ENCODE data around the gene ABCC9. TPM values are rescaled to one million over a fixed set of nuclear protein-coding genes. Genes with fewer than 3 reads are reported as not detected.

ABCC9 gene
- total RNA-seq, 6 donors from 2014 or later: 9.4 to 23.4 (median 15.1) TPM

GRCh38 chr12:21921436-21921835, 19.8 kb downstream of the ABCC9 start:
- H3K9me3 ChIP-seq: no peaks in the 10 kb centered on the region
- WGBS, 2 donors: 58 to 83% methylated on average over 1 of the region's 1 CpG
- no peaks in the 10 kb centered on the region for H3K27me3 ChIP-seq
- DNase-seq (no peak), ATAC-seq (ENCODE audit: low FRiP score in 2 of 2) (no peak)
- TF ChIP-seq POLR2A (IDR thresholded peaks at IDR 0.05) (no peak), EP300 (IDR thresholded peaks at IDR 0.05) (no peak), CTCF (IDR thresholded peaks at IDR 0.05) (no peak), POLR2AphosphoS5 (IDR thresholded peaks at IDR 0.05) (no peak)
- no peaks in the 10 kb centered on the region for H3K36me3 ChIP-seq
- H3K4me1 ChIP-seq: no peaks in the 10 kb centered on the region
- H3K4me3 ChIP-seq: no peak overlapping the region
- no peak overlapping the region for H3K27ac ChIP-seq

- no peak overlapping the region for H3K4me3 ChIP-seq
- DNase-seq: no peak
- ATAC-seq (ENCODE audit: low FRiP score in 2 of 2): no peak
- H3K4me1 ChIP-seq: no peaks in the 10 kb centered on the region
- H3K9me3 ChIP-seq: no peaks in the 10 kb centered on the region
- no peak overlapping the region for H3K27ac ChIP-seq
- no peak for TF ChIP-seq POLR2AphosphoS5 (IDR thresholded peaks at IDR 0.05)
- no peak for TF ChIP-seq CTCF (IDR thresholded peaks at IDR 0.05)
- TF ChIP-seq EP300 (IDR thresholded peaks at IDR 0.05): no peak
- TF ChIP-seq POLR2A (IDR thresholded peaks at IDR 0.05): no peak
- WGBS, 2 donors: 76 to 79% methylated on average over 3 of the region's 3 CpGs
- H3K36me3 ChIP-seq: no peaks in the 10 kb centered on the region
- H3K27me3 ChIP-seq: no peaks in the 10 kb centered on the region
Measured at GRCh38 chr12:21918456-21918855, 22.8 kb downstream of the ABCC9 start.

GRCh38 chr12:21913823-21914222, 27.4 kb downstream of the ABCC9 start:
- WGBS, 2 donors: 72 to 84% methylated on average over 1 of the region's 1 CpG
- no peaks in the 10 kb centered on the region for H3K4me1 ChIP-seq
- DNase-seq (no peak), ATAC-seq (ENCODE audit: low FRiP score in 2 of 2) (peak in 1 of 2 donors; percentile 44)
- TF ChIP-seq EP300 (IDR thresholded peaks at IDR 0.05) (no peak), POLR2AphosphoS5 (IDR thresholded peaks at IDR 0.05) (no peak), POLR2A (IDR thresholded peaks at IDR 0.05) (no peak), CTCF (IDR thresholded peaks at IDR 0.05) (no peak)
- no peak overlapping the region for H3K27ac ChIP-seq
- H3K9me3 ChIP-seq: no peaks in the 10 kb centered on the region
- H3K36me3 ChIP-seq: no peaks in the 10 kb centered on the region
- no peaks in the 10 kb centered on the region for H3K27me3 ChIP-seq
- H3K4me3 ChIP-seq: no peak overlapping the region

GRCh38 chr12:21912318-21912717, 28.9 kb downstream of the ABCC9 start:
- H3K4me3 ChIP-seq: no peak overlapping the region
- TF ChIP-seq EP300 (IDR thresholded peaks at IDR 0.05) (no peak), POLR2AphosphoS5 (IDR thresholded peaks at IDR 0.05) (no peak), POLR2A (IDR thresholded peaks at IDR 0.05) (no peak), CTCF (IDR thresholded peaks at IDR 0.05) (no peak)
- no peaks in the 10 kb centered on the region for H3K27me3 ChIP-seq
- ATAC-seq (ENCODE audit: low FRiP score in 2 of 2): no peak
- no peaks in the 10 kb centered on the region for H3K36me3 ChIP-seq
- no peaks in the 10 kb centered on the region for H3K9me3 ChIP-seq
- no peak overlapping the region for H3K27ac ChIP-seq
- H3K4me1 ChIP-seq: no peaks in the 10 kb centered on the region
- no peak for DNase-seq
- WGBS, 2 donors: 77 to 95% methylated on average over 3 of the region's 3 CpGs

GRCh38 chr12:21911832-21912231, 29.4 kb downstream of the ABCC9 start:
- ATAC-seq (ENCODE audit: low FRiP score in 2 of 2) (no peak), DNase-seq (no peak)
- Histone ChIP-seq H3K9me3 (no peaks in the 10 kb centered on the region), H3K4me1 (no peaks in the 10 kb centered on the region), H3K36me3 (no peaks in the 10 kb centered on the region), H3K4me3 (no peak overlapping the region), H3K27ac (no peak overlapping the region), H3K27me3 (no peaks in the 10 kb centered on the region)
- WGBS, 2 donors: 81 to 82% methylated on average over 4 of the region's 4 CpGs
- TF ChIP-seq EP300 (IDR thresholded peaks at IDR 0.05): no peak
